HG03135 (cell line): Measurements from ENCODE around the gene MAB21L4.

ENCODE experiments used
- ATAC-seq: cut with Tn5 transposase; IDR thresholded peaks from one replicate; pipeline ENCODE4 v1.9.1; 2021; ENCODE audit warnings: mild to moderate bottlenecking, moderate library complexity; ENCODE audit not compliant: unreplicated experiment

The MAB21L4 gene

GRCh38 chr2:240898108-240898730 lies 2.3 kb upstream of the MAB21L4 start:
- ATAC-seq, result no peak

- ATAC-seq, result no peak
These were observed 1.1 kb upstream of the MAB21L4 start for GRCh38 chr2:240896871-240897692.

GRCh38 chr2:240896394-240896793 lies 438 bp upstream of the MAB21L4 start:
- no peak for ATAC-seq

- no peak for ATAC-seq
These were observed 959 bp downstream of the MAB21L4 start for GRCh38 chr2:240894836-240895558.

GRCh38 chr2:240894006-240894405 lies 1.9 kb downstream of the MAB21L4 start:
- no peak for ATAC-seq

- ATAC-seq, result no peak
These were observed 2.6 kb downstream of the MAB21L4 start for GRCh38 chr2:240893363-240893844.

- no peak for ATAC-seq
These were observed 3.0 kb downstream of the MAB21L4 start for GRCh38 chr2:240892925-240893324.

GRCh38 chr2:240892356-240892755 lies 3.6 kb downstream of the MAB21L4 start:
- ATAC-seq, result no peak

- ATAC-seq, result no peak
These were observed 4.2 kb downstream of the MAB21L4 start for GRCh38 chr2:240891492-240892340.

- no peak for ATAC-seq
These were observed 5.3 kb downstream of the MAB21L4 start for GRCh38 chr2:240890691-240891090.

GRCh38 chr2:240889601-240890560 lies 6.1 kb downstream of the MAB21L4 start:
- no peak for ATAC-seq

- ATAC-seq, result no peak
These were observed 6.9 kb downstream of the MAB21L4 start for GRCh38 chr2:240888890-240889573.

- no peak for ATAC-seq
These were observed 7.6 kb downstream of the MAB21L4 start for GRCh38 chr2:240888130-240888889.

GRCh38 chr2:240887631-240888030 lies 8.3 kb downstream of the MAB21L4 start:
- no peak for ATAC-seq

- no peak for ATAC-seq
These were observed 9.0 kb downstream of the MAB21L4 start for GRCh38 chr2:240886678-240887609.

- no peak for ATAC-seq
These were observed 9.9 kb downstream of the MAB21L4 start for GRCh38 chr2:240886023-240886565.

GRCh38 chr2:240885566-240885965 lies 10.4 kb downstream of the MAB21L4 start:
- no peak for ATAC-seq
